GM21381 (cell line): ENCODE results near the gene SPRN.

ENCODE experiments used
- ATAC-seq: cut with Tn5 transposase; IDR thresholded peaks from one replicate; pipeline ENCODE4 v1.9.1; 2021; ENCODE audit warnings: mild to moderate bottlenecking, moderate library complexity; ENCODE audit not compliant: unreplicated experiment

The SPRN gene

GRCh38 chr10:133411523-133412380, 12.7 kb downstream of the SPRN start:
- ATAC-seq: no peak

GRCh38 chr10:133405844-133406527, 18.4 kb downstream of the SPRN start:
- no peak for ATAC-seq

- ATAC-seq: no peak
Observed at GRCh38 chr10:133405272-133405671, 19.2 kb downstream of the SPRN start.

- no peak for ATAC-seq
Observed at GRCh38 chr10:133403784-133404183, 20.6 kb downstream of the SPRN start.

GRCh38 chr10:133403359-133403758, 21.1 kb downstream of the SPRN start:
- ATAC-seq: no peak

GRCh38 chr10:133401981-133402725, 22.3 kb downstream of the SPRN start:
- no peak for ATAC-seq

- ATAC-seq: peak; percentile 18
Observed at GRCh38 chr10:133401500-133401899, 22.9 kb downstream of the SPRN start.

GRCh38 chr10:133400624-133401424, 23.6 kb downstream of the SPRN start:
- peak; percentile 71 for ATAC-seq

GRCh38 chr10:133399123-133399601, 25.3 kb downstream of the SPRN start:
- no peak for ATAC-seq

GRCh38 chr10:133397938-133398337, 26.5 kb downstream of the SPRN start:
- ATAC-seq: no peak

GRCh38 chr10:133396035-133396624, 28.3 kb downstream of the SPRN start:
- no peak for ATAC-seq

- ATAC-seq: no peak
Observed at GRCh38 chr10:133394801-133395221, 29.6 kb downstream of the SPRN start.

GRCh38 chr10:133394064-133394663, 30.3 kb downstream of the SPRN start, which contains the start of gene MTG1:
Gene MTG1, plus strand, starts transcription at chr10:133394157. Its CDS starts 64 bp downstream, at chr10:133394221.
- peak; percentile 72 for ATAC-seq

GRCh38 chr10:133393401-133394063, 30.9 kb downstream of the SPRN start:
- no peak for ATAC-seq

GRCh38 chr10:133391761-133392518, 32.5 kb downstream of the SPRN start:
- ATAC-seq: no peak

GRCh38 chr10:133391249-133391635, 33.2 kb downstream of the SPRN start:
- no peak for ATAC-seq

- no peak for ATAC-seq
Observed at GRCh38 chr10:133390597-133391248, 33.7 kb downstream of the SPRN start.
